ENCODE measurements around the gene YWHAH. TPM values are rescaled to one million over a fixed set of nuclear protein-coding genes. Genes with fewer than 3 reads are reported as not detected.
A peak's percentile ranks its signal among the peaks of the same experiment; 100 is the strongest.

The YWHAH gene
- polyA plus RNA-seq (2013, experiment 1 of 2; ENCODE audit: insufficient read length), result 242 TPM
- 249 TPM for polyA plus RNA-seq (2013, experiment 2 of 2; ENCODE audit: insufficient read length)

DNA sequence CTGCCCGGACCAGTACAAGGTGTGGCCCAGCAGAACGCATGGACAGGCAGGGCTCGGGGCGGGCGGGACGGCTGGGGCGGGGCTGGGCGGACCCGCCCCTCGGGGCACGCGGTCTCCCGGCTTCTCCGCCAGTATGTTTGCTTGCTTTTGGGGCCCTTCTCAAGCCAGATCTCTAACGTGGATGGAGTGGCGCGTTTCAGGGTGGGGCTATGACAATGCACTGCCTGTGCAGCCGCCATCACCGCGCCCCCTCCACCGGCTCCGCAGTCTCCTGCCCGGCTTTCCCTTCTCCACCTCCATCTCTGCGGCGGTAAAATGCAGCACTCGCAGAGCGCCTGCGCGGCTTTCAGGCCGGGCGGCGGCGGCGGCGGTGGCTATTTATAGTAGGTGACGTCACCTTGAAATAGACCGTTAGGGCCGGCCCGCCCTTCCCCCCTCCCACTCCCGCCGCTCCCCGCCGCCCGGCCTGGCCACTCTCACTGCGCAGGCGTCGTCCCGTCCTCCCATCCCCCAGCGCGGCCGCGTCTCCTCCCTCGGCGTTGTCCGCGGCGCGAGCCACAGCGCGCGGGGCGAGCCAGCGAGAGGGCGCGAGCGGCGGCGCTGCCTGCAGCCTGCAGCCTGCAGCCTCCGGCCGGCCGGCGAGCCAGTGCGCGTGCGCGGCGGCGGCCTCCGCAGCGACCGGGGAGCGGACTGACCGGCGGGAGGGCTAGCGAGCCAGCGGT is at the start of gene YWHAH:
YWHAH (plus strand) TSS at position 558 of the 722 bp plus-strand sequence. CDS start 199 bp downstream, outside the sequence.
- peak; percentile 95 for DNase-seq

DNA sequence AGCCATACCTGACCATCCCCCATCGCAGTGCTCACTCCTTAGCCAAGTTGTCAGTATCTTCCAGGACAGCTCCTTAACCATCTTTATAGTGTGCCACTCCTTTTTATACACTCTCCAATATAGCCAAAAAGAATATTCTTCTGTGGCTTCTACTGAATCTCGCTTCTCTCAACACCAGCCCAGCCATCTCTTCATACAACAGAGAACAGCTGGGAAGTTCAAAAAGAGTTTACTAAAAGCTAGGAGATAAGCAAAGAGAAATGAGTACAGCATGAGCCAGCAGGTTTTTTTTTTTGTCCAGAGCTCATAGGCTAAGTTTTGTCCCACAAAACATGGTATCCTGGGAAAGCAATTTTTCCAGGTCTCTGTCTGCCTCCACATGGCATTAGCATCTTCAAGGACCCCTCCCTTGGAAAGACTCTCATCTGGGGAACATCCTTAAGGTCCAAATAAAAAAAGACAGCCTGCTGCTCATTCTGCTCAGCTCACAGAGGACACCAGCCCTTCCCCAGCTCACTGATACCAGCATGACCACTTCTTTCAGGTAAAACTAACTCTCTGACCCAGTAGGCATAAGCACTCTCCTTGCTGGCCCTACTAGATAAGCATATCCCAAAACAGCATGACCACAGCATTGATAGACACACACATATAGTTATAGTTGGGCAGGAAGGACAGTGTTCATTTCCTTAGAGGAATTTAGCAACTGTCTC is 48.8 kb upstream of the YWHAH start:
- DNase-seq, result no peak

GRCh38 chr22:31896472-31896871 is 47.9 kb upstream of the YWHAH start:
- no peak for DNase-seq

DNA sequence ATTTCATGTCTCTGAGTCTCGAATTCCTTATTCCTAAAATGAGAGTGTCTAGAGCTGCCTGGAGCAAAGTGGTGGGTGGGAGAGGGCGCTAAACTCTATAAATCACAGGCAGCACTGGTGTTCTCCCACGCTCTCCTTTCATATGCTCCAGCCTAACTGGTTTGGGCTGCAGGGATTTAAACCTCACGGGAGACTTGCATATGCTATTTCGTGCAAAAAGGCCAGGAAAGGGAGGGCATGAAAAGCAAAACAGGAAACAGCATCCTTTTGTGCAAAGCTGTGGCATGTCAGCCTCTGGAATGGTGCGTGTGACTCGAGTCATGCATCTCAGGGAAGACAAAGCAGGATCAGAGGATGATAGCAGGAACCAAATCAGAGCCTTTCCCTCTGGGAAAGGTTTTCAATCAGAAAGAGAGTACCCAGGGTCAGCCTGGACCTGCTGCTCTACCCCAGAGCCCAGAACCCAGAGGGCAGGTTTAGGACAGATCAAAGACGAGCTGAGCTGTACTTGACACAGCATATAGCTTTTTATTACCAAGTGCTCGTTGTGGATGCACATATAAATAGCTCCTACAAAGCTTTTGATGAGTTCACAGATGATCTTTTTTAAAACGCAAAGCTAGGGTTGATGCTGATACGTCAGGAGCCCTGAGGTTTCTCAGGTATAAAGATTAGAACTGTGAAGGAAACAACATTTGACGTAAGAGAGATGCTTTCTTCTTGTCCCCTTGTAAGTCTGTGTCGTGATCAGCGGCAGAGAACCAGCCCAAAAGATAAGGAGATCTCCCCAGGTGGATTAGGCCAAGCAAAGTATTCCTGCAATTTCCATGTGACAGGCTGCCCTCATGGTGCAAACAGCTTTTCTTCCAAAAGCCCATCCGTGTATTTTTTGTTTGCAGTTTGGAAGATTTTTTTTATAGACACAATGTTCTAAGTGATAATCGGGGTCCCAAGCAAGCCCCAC is 46.2 kb upstream of the YWHAH start:
- DNase-seq, result peak; percentile 56

DNA sequence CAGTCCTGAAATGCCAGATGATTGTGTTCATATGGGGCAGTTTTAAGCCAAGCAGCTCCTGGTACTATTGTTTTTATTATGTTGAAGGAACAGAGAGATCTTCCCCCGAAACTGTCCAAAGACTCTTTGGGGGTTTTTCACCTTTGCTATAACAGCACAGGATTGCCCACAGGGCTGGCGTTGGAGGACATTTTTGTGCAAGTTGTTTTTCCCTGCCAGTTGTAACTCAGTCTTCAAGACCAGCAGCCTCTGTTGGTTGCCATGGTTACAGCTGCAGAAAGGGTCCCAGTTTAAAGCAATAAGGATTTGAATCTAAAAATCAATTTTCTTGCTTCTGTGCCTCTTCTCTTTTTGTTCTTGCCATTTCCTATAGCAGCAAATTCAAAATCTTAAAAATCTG is 45.4 kb upstream of the YWHAH start:
- DNase-seq, result no peak

DNA sequence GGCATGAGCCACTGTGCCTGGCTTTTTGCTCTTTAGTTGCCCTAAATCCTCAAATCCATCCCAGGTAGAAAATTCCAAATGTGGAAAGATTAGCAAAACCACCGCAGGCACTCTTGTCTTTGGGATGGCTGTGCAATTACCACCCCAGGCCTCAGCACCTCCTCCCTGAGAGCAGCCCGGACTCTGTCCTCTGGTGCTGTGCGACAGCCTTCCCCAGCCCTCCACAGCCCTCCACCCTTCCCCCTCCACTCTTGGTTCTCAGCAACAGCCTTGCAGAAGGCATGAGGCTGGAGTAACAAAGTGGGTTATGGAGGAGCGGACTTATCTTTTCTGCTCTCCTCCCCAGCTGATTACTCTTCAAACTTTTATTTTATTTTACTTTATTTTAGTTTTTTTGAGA is 44.7 kb upstream of the YWHAH start:
- DNase-seq, result no peak

DNA sequence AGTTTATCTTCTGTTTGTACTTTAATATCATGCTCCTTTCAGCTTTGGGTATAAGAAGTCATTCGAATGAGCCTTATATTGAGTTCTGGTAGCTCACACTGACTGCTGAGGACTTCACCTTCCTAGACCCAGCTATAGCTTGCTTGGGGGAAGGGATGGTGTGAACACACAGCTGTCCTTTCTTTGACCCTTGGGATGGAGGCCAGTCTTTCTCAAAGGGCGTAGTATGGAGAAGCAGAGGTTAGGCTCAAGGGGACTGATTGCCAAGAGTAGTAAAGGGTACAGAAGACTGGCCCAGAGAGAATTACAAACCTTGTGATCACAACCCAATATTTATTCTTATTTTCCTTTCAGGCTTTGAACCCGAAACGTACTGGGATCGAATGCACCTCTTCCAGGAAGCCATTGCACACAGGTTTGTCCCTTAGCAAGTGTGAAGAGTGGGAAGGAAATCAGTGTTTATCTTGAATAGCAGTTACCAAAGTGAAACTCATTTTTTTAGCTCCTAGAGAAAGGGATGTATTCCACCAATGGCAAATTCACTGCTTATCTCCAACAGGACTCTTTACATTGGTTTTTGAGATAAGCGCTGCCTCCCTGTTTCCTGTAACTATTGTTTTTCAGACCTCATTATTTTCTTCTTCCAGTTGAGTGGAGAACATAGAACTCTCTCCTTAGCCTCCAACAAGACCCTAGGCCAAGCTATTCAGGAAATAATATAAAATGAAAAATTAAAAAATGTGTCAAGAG is 42.8 kb upstream of the YWHAH start:
- DNase-seq, result no peak

- no peak for DNase-seq
These were observed 39.7 kb upstream of the YWHAH start for GRCh38 chr22:31904651-31905050.

DNA sequence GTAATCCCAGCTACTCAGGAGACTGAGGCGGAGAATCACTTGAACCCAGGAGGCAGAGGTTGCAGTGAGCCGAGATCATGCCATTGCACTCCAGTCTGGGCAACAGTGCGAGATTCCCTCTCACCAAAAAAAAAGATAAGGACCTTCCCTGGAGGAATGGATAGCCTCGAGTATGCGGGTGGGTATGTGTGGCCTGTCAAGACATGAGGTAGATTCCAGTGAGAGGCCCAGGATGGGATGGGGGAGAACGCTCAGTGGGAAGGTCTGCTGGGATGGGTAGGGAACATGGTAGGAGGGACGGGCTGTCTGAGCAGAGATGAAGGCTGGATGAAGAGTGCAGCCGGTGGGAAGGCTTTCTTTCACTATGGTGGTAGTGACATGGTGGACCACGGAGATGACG is 39.0 kb upstream of the YWHAH start:
- no peak for DNase-seq

- DNase-seq, result no peak
These were observed 38.2 kb upstream of the YWHAH start for GRCh38 chr22:31906086-31906485.

GRCh38 chr22:31906569-31906968 is 37.8 kb upstream of the YWHAH start:
- no peak for DNase-seq

- DNase-seq, result no peak
These were observed 34.4 kb upstream of the YWHAH start for GRCh38 chr22:31909977-31910376.

- no peak for DNase-seq
These were observed 32.5 kb upstream of the YWHAH start for GRCh38 chr22:31911565-31912406.

- DNase-seq, result peak; percentile 78
These were observed 32.0 kb upstream of the YWHAH start for GRCh38 chr22:31912407-31912743.

GRCh38 chr22:31915586-31915985 is 28.7 kb upstream of the YWHAH start:
- no peak for DNase-seq

- no peak for DNase-seq
These were observed 27.0 kb upstream of the YWHAH start for GRCh38 chr22:31917227-31917921.

- no peak for DNase-seq
These were observed 24.6 kb upstream of the YWHAH start for GRCh38 chr22:31919730-31920129.

DNA sequence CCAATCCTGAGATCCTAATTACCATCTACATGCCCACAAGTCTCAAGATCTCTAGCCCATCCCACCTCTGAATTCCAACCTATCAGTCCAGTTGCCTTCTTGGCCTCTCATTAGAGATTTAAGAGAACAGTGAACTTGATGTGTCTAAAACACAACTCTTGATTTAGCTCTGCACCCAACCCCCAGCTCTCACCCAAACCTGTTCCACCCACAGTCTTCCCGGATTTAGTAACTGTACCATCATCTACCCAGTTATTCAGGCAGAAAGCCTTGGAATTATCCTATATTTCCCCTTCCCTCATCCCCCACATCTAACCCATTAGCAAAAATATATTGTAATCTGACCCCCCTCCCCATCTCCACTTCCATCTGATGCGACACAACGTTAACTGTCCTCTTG is 24.0 kb upstream of the YWHAH start:
- DNase-seq, result no peak

DNA sequence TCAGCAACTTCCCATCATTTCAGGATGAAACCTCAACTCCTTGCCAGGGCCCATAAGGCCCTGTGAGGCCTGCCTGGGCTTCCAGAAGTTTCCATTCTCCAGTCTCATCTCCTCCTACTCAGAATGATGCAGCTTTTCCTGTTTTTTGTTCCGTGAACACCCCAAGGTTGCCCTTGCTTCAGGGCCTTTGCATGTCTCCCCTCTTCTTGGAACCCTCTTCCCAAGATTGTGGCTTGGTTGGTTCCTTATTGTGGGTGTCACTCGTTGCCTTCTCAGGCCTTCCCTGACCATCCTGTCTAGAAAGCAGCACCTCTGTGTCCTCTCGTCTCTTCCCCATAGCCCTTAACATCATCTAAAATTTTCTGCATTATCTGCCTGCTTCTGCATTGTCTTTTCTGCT is 23.2 kb upstream of the YWHAH start:
- no peak for DNase-seq

- DNase-seq, result no peak
These were observed 21.8 kb upstream of the YWHAH start for GRCh38 chr22:31922534-31922933.

- no peak for DNase-seq
These were observed 21.2 kb upstream of the YWHAH start for GRCh38 chr22:31923136-31923535.

Data from fibroblast of skin of scalp (primary cell).